GM12872 (cell line): ENCODE measurements around the gene DCHS2.

Experiments
- TF ChIP-seq, protein P1 (sequence below): IDR thresholded peaks from 3 replicates; pipeline ENCODE4 v1.5.1; 2011; ENCODE audit warnings: low read depth, mild to moderate bottlenecking, low read length, moderate library complexity; ENCODE audit not compliant: insufficient read depth

Gene DCHS2

GRCh38 chr4:154464654-154465053 is 26.9 kb downstream of the DCHS2 start:
- TF ChIP-seq, protein P1, sequence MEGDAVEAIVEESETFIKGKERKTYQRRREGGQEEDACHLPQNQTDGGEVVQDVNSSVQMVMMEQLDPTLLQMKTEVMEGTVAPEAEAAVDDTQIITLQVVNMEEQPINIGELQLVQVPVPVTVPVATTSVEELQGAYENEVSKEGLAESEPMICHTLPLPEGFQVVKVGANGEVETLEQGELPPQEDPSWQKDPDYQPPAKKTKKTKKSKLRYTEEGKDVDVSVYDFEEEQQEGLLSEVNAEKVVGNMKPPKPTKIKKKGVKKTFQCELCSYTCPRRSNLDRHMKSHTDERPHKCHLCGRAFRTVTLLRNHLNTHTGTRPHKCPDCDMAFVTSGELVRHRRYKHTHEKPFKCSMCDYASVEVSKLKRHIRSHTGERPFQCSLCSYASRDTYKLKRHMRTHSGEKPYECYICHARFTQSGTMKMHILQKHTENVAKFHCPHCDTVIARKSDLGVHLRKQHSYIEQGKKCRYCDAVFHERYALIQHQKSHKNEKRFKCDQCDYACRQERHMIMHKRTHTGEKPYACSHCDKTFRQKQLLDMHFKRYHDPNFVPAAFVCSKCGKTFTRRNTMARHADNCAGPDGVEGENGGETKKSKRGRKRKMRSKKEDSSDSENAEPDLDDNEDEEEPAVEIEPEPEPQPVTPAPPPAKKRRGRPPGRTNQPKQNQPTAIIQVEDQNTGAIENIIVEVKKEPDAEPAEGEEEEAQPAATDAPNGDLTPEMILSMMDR: no peak

GRCh38 chr4:154462081-154462810 is 29.4 kb downstream of the DCHS2 start:
- TF ChIP-seq, protein P1: no peak

DNA sequence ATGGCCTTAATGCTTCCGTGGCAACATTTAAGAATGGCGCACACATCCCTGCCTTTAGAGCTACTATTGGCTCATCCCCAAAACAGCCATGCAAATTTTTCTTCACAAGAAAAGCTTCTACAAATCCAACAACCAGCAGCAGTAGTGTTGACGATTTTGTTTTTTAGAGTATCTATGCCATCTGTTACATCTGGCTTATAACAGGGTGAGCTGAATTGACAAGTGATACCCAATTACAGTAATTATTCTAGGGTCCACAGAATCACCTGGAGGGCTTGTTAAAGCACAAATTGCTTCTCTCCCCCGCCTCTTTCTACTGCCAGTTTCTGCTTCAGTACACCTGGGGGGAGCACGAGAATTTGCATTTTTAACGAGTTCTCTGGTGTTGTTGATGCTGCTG is 34.1 kb downstream of the DCHS2 start:
- TF ChIP-seq, protein P1: no peak

- TF ChIP-seq, protein P1: no peak
Measured at GRCh38 chr4:154456889-154457288, 34.7 kb downstream of the DCHS2 start.

- TF ChIP-seq, protein P1: no peak
Measured at GRCh38 chr4:154456240-154456639, 35.4 kb downstream of the DCHS2 start.

DNA sequence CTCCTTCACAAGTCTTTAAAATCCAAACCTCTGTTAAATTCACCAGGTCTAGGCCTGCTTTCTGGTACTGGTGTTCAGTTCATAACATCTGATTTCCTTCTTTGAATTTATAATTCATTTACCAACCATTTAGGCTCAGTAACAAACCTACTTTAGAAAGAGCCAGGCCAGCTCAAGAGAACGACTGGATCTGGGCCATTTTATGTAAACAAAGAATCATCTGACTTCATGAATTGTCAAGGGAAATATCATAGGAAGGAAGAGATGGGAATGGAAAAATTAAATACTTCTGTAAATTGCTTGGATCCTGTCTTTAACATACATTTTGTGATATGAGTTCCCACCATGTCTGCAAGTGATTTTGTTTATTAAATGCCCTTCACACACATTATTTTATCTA is 36.5 kb downstream of the DCHS2 start:
- TF ChIP-seq, protein P1: no peak

DNA sequence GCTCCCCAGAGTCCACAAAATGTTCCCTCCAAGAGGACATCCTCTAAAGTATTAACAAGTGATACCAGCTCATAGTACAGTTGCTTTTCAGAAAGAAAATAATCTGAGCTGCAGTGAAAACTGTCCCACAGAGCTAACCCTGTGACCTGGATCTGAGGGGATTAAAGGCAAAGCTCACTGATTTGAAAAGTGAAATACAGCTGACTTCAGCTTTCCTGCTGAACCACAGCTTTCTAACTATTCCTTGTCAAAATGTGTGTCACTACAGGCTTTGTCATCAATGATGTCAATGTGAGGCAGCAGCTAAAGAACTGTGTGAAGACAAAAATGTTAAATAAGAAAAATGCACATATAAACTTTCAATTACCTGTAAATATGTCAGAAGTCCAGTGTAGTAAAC is 36.9 kb downstream of the DCHS2 start:
- TF ChIP-seq, protein P1: no peak
